Dedifferentiated amniotic fluid mesenchymal stem cell (primary cell): ENCODE results near the gene SCAP.
A peak's percentile ranks its signal among the peaks of the same experiment; 100 is the strongest.
"Not testable (repeated sequence)": the region's sequence is repeated elsewhere in the genome, so short reads cannot be mapped to it uniquely, and the experiment has no call there.

Source experiments
- DNase-seq: peaks from one replicate; pipeline ENCODE4 v3.0.0-alpha.2; 2016; ENCODE audit errors: extremely low spot score

Gene SCAP

GRCh38 chr3:47480267-47480666 is 4.5 kb upstream of the SCAP start:
- DNase-seq, result not testable (repeated sequence)

DNA sequence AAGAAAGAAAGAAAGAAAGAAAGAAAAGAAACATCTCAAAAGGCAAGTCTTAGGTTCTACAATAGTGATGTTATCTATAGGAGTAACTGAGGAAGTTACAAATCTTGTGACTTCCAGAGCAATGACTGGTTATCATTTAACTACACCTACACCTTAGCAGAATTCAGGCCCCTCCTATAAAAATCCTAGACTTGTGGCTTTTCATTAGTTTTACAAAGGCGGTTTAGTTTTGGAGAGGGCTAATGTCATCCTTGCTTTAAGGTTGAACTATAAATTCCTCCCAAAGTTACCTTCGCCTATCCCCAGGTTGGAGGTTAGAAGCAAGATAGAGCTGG is 4.1 kb upstream of the SCAP start:
- DNase-seq, result no peak

GRCh38 chr3:47478022-47478421 is 2.3 kb upstream of the SCAP start:
- DNase-seq, result no peak

DNA sequence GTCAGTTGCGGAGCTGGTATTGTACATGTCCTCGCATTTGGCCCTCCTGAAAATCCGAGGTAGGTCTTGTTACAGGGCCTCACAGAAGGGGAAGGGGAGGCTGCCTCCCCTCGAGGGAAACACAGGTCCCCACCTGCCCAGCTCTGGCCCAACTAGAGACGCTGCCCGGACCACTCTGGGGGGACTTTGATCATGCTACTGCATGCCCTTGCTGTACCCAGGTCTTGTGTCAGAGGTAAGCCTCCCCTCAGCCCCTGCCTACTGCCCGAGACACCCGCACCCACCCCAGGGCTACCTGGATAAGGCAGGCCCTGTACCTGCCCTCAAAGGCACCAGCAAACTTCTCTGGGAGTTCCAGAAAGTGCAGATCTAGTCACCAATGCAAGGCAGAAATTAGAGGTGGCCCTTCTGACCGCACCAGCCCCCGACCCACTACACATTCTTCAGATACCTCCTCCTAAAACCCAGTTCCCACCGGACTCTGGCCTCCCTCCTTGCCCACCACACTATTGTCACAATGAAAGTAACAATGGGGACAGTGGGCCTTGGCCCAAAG is 981 bp upstream of the SCAP start:
- no peak for DNase-seq

- no peak for DNase-seq
Measured at GRCh38 chr3:47476330-47476626, 537 bp upstream of the SCAP start.

GRCh38 chr3:47475029-47475569 is 642 bp downstream of the SCAP start:
- peak; percentile 39 for DNase-seq

GRCh38 chr3:47473391-47473790 is 2.4 kb downstream of the SCAP start:
- DNase-seq, result no peak

- DNase-seq, result no peak
Measured at GRCh38 chr3:47469616-47470015, 6.1 kb downstream of the SCAP start.

DNA sequence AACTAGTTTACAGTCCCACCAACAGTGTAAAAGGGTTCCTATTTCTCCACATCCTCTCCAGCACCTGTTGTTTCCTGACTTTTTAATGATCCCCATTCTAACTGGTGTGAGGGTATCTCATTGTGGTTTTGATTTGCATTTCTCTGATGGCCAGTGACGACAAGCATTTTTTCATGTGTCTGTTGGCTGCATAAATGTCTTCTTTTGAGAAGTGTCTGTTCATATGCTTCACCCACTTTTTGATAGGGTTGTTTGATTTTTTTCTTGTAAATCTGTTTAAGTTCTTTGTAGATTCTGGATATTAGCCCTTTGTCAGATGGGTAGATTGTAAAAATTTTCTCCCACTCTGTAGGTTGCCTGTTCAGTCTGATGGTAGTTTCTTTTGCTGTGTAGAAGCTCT is 7.4 kb downstream of the SCAP start:
- DNase-seq, result not testable (repeated sequence)

GRCh38 chr3:47464588-47464987 is 11.2 kb downstream of the SCAP start:
- DNase-seq, result no peak

- not testable (repeated sequence) for DNase-seq
Measured at GRCh38 chr3:47459534-47460085, 16.1 kb downstream of the SCAP start.

- DNase-seq, result no peak
Measured at GRCh38 chr3:47456984-47457383, 18.8 kb downstream of the SCAP start.

DNA sequence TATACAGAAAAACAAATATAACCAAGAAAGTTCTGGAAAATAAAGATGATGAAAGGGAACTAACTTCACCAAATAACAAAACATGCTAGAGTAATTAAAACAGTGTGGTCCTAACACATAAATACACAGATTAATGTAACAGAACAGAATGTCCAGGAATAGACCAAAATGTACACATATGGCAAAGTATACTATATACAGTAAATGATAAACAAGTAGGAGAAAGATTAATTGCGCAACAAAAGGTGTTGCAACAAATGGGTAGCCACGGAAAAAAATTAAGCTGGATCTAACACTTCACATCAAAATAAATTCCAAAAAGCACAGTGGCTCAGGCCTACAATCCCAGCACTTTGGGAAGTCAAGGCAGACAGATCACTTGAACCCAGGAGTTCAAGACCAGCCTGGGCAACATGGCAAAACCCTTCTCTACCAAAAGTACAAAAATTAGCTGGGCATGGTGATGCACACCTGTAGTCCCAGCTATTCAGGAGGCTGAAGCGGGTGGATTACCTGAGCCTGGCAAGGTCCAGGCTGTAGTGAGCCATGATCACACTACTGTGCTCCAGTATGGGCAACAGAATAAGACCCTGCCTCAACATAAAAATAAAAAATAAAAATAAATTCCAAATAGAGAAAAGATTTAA is 19.8 kb downstream of the SCAP start:
- no peak for DNase-seq

- DNase-seq, result no peak
Measured at GRCh38 chr3:47452453-47453215, 23.1 kb downstream of the SCAP start.

GRCh38 chr3:47444103-47444502 is 31.6 kb downstream of the SCAP start:
- DNase-seq, result no peak

- no peak for DNase-seq
Measured at GRCh38 chr3:47443611-47443995, 32.1 kb downstream of the SCAP start.

GRCh38 chr3:47441796-47442551 is 33.8 kb downstream of the SCAP start:
- DNase-seq, result no peak

GRCh38 chr3:47440131-47440530 is 35.6 kb downstream of the SCAP start:
- no peak for DNase-seq

DNA sequence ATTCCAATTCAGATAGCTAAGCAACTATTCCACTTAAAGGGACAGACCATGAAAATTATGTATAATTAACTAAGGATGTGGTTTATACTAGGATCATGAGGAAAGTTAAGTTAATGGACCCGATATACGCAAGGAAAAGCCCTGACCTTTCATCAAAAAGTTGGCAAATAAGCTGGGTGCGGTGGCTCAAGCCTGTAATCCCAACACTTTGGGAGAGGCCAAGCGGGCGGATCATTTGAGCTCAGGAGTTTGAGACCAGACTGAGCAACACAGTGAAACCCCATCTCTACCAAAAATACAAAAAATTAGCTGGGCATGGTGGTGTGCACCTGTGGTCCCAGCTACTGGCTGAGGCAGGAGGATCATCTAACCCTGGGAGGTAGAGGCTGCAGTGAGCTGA is 39.6 kb downstream of the SCAP start:
- DNase-seq, result no peak

- no peak for DNase-seq
Measured at GRCh38 chr3:47434849-47435248, 40.9 kb downstream of the SCAP start.

DNA sequence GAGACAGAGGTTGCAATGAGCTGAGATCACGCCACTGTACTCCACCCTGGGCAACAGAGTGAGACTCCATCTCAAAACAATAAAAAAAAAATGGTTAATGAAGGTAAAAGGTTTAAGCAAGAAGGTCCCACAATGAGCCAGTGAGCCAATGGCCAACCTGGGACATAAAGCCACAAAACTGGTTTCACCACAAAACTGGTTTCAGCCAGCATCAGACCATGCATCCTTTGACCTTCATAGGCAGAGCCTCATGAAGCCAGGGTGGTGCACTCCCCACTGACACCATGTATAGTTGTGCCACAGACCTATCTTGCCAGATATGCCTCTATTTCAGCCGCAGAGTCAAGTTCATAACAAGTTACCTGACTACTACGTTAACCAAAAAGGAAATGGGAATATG is 41.9 kb downstream of the SCAP start:
- DNase-seq, result no peak

DNA sequence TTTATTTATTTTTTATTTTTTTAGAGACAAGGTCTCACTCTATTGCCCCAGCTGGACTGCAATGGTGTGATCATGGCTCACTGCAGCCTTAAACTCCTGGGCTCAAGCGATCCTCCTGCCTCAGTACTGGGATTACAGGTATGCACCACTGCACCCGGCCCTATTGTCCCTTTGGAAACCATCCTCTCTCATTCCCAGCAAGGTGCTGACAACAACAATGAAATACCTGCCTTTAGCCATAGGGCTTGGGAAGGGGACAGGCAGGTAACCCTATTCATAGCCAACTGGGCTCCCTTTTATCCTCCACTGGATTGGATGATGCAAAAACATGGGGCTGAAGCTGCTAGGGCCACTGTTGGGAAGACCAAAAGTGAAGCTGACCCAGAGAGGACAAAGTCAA is 43.1 kb downstream of the SCAP start:
- no peak for DNase-seq
